GM13977 (cell line): ENCODE data around the gene PLA1A.

Experiments used
- DNase-seq: peaks from one replicate; pipeline ENCODE4 v3.0.0; 2012; ENCODE audit warnings: low spot score
- in situ Hi-C: fragments of 300-500 bp; cut with MboI; formaldehyde crosslinking; loops from one replicate; pipeline ENCODE4 v1.12.0; 2022; ENCODE audit warnings: low sequenced_read_pairs, low pct_unique_long_range_greater_than_20kb, mixed read lengths, inconsistent platforms; ENCODE audit not compliant: unreplicated experiment
- TF ChIP-seq, protein P1 (sequence below): IDR thresholded peaks from 2 replicates; pipeline ENCODE4 v1.5.1; 2012; ENCODE audit warnings: mild to moderate bottlenecking, control low read depth; ENCODE audit not compliant: insufficient read depth; ENCODE audit errors: extremely low read depth, missing control alignments

Gene PLA1A

GRCh38 chr3:119579366-119580066, 18.2 kb upstream of the PLA1A start, which contains the start of gene ADPRH:
TSS of gene ADPRH (plus strand) at chr3:119579492. CDS start at chr3:119582170, 2,678 bp downstream.
- TF ChIP-seq, protein P1, sequence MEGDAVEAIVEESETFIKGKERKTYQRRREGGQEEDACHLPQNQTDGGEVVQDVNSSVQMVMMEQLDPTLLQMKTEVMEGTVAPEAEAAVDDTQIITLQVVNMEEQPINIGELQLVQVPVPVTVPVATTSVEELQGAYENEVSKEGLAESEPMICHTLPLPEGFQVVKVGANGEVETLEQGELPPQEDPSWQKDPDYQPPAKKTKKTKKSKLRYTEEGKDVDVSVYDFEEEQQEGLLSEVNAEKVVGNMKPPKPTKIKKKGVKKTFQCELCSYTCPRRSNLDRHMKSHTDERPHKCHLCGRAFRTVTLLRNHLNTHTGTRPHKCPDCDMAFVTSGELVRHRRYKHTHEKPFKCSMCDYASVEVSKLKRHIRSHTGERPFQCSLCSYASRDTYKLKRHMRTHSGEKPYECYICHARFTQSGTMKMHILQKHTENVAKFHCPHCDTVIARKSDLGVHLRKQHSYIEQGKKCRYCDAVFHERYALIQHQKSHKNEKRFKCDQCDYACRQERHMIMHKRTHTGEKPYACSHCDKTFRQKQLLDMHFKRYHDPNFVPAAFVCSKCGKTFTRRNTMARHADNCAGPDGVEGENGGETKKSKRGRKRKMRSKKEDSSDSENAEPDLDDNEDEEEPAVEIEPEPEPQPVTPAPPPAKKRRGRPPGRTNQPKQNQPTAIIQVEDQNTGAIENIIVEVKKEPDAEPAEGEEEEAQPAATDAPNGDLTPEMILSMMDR: no peak
- DNase-seq: peak; percentile 81
- in situ Hi-C loops: no loop called here

DNA sequence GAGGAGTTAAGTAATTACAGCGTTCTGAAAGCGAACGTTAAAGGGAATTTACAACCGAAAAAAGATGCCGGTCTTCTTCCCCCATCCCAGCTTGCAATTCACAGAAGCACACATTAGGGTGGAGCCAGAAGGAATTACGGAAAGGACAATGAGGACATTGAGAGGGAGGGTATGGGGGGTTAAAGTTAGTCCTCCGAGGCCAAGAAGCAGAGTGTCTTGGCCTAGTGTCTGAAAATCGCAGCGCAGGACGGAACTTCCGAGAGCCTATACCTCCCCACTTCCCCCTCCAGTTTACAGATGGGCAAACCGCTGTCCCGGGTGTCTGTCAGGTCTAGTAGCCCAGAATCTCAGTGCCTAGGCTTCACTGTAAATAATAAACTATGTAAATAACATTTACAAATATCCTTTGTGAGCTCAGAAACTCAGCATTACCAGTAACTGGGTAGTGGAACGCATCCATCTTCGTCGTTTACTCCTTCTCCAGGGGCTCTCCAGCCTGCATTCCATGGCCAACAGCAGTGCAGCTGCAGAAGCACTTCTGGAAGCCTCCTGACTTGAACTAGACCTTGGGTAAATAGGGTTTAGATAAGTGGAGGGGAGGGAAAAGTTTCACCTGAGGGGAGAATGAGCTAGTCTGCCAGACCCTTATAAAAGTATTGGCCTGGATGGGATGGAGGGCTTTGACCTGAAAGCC, 17.5 kb upstream of the PLA1A start:
- peak; percentile 76 for DNase-seq
- TF ChIP-seq, protein P1: no peak
- in situ Hi-C loops: no loop called here

GRCh38 chr3:119582178-119582577, 15.5 kb upstream of the PLA1A start:
- in situ Hi-C loops: no loop called here
- DNase-seq: peak; percentile 60

DNA sequence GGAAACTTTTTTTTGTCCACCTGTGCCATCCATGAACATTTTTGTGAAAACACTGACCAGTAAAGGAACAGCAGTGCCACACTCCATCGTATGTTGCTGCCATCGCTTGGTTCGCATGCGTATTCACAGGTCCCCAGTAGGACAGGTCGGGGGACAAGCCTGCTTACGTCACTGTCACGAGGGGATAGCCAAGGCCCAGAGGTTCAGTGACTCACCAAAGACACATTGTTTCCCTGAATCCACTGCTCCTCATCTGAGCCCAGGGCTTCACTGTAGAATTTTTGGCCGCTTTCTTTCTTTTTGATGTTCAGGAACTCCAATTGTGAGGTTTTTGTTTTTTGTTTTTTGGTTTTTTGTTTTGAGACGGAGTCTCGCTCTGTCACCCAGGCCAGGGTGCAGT, 12.5 kb upstream of the PLA1A start:
- in situ Hi-C loops: no loop called here
- no peak for DNase-seq
- TF ChIP-seq, protein P1: no peak

More at GRCh38 chr3:119582178-119582577, 15.5 kb upstream of the PLA1A start:
- TF ChIP-seq, protein P1: no peak

GRCh38 chr3:119585856-119586570, 11.7 kb upstream of the PLA1A start:
- TF ChIP-seq, protein P1: no peak
- no peak for DNase-seq
- in situ Hi-C loops: no loop called here

DNA sequence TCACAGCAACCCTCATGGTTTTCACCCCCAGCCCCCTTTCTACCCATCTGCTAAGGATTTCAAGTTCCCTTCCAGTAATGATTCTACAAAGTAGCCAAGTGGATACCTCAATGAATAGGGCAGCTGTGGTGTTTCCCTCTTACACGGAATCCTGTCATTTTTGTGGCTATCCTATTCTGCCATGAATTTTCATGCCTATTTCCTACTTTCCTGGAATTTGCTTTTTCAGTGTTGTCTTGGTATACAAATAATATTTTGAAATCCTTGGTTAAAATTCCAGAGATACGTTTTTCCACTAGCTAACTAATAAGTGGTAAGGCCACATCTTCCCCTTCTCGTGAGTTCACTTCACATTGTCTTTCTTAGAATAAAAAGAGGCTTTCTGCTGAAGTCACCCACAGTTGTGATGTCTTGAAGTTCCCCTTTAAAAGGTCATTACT, 10.9 kb upstream of the PLA1A start:
- TF ChIP-seq, protein P1: no peak
- no peak for DNase-seq
- in situ Hi-C loops: no loop called here
